ENCODE data around the gene MPPED1. TPM values are rescaled to one million over a fixed set of nuclear protein-coding genes. Genes with fewer than 3 reads are reported as not detected.
A peak's percentile ranks its signal among the peaks of the same experiment; 100 is the strongest.

Gene MPPED1
- total and polyA plus RNA-seq, 10 donors, result 0.02 to 0.13 (median 0.04) TPM; not detected in 6

DNA sequence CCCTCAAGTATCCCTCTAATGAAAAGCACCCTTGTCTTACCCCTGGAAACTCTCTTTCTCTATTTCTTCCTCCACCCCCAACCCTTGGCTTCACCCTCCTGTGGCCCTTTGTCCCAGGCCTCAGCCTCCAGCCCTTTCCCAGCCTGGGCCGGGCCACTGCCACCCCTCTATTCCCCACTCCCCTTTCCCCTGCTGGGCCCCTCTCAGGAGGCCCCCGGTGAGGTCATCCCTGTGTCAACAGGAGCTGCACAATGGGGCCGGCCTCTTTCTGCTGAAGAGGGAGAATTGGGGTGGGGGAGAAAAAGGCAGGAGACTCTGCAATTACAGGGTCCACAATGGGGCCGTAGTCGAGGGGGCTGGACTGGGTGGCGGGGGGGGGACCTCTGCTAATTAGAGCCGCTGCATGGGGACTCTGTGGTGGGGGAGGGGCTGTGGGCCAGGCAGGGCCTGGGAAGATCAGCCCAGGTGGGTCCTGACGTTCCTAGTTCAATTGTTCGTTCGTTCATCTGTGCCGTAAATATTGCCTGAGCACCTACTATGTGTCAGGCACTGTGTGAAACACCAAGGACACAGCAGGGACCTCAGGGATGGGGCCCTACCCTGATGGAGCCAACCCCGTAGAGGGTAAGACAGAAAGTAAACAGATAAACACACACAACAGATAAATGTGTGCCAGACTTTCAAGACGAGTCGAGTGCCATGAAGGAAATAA is 18.5 kb upstream of the MPPED1 start:
- H3K27me3 ChIP-seq (replicated peaks in 1 of 7), result peaks cover 0 to 29% (median under 1%) of the 10 kb centered on the region in 7 donors
- no peak for DNase-seq
- no peaks in the 10 kb centered on the region for H3K36me3 ChIP-seq
- intact Hi-C loops (cut with DNase I; ENCODE audit: low total_unique reads), result loop anchor here (10.0 kb wide), 1 partner anchor 492 kb away; no protein-coding TSS in a partner anchor
- TF ChIP-seq POLR2A (IDR thresholded peaks at IDR 0.05), result no peak
- TF ChIP-seq POLR2AphosphoS5 (IDR thresholded peaks at IDR 0.05), result no peak
- TF ChIP-seq, protein P1, sequence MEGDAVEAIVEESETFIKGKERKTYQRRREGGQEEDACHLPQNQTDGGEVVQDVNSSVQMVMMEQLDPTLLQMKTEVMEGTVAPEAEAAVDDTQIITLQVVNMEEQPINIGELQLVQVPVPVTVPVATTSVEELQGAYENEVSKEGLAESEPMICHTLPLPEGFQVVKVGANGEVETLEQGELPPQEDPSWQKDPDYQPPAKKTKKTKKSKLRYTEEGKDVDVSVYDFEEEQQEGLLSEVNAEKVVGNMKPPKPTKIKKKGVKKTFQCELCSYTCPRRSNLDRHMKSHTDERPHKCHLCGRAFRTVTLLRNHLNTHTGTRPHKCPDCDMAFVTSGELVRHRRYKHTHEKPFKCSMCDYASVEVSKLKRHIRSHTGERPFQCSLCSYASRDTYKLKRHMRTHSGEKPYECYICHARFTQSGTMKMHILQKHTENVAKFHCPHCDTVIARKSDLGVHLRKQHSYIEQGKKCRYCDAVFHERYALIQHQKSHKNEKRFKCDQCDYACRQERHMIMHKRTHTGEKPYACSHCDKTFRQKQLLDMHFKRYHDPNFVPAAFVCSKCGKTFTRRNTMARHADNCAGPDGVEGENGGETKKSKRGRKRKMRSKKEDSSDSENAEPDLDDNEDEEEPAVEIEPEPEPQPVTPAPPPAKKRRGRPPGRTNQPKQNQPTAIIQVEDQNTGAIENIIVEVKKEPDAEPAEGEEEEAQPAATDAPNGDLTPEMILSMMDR (IDR thresholded peaks at IDR 0.05 in 8 of 11, conservative IDR thresholded peaks at IDR 0.05 in 3 of 11), result no peak
- no peaks in the 10 kb centered on the region for H3K9me3 ChIP-seq
- no peak overlapping the region for H3K4me3 ChIP-seq
- 61 to 71% (median 66%) methylated on average over 14 of the region's 14 CpGs for WGBS, 5 donors
- no peak overlapping the region for H3K27ac ChIP-seq
- H3K4me1 ChIP-seq, result peaks cover 0 to 12% (median 4%) of the 10 kb centered on the region in 6 donors

DNA sequence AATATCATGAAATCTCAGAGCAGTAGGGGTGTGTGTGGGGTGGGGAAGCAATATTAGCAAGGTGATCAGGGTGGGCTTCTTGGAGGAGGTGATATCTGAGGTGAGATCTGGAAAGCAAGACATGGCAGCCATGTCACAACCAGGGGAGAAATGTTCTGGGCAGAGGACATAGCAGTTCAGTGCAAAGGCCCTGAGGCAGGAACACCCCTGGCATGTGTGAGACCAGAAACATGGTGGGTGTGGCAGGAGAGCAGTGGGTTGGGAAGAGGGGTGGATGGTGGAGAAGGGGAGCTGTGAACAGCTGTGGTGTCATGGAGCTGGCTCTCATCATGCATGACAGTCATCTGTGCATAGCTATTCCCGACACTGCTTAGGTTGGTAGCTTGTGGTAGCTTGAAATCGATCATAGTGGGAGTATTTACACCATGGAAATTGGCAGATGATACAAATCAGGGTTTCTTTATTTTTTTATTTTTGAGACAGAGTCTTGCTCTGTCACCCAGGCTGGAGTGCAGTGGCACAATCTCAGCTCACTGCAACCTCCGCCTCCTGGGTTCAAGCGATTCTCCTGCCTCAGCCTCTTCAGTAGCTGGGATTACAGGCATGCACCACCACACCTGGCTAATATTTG is 17.9 kb upstream of the MPPED1 start:
- no peaks in the 10 kb centered on the region for H3K9me3 ChIP-seq
- no peak overlapping the region for H3K4me3 ChIP-seq
- intact Hi-C loops (cut with DNase I; ENCODE audit: low total_unique reads), result loop anchor here (10.0 kb wide), 1 partner anchor 491 kb away; no protein-coding TSS in a partner anchor
- no peak overlapping the region for H3K27ac ChIP-seq
- H3K27me3 ChIP-seq (replicated peaks in 1 of 7), result peaks cover 0 to 29% (median 0%) of the 10 kb centered on the region in 7 donors
- 88 to 94% (median 93%) methylated on average over 4 of the region's 4 CpGs for WGBS, 5 donors
- H3K4me1 ChIP-seq, result peaks cover 0 to 7% (median 0%) of the 10 kb centered on the region in 6 donors
- TF ChIP-seq, protein P1 (IDR thresholded peaks at IDR 0.05 in 8 of 11, conservative IDR thresholded peaks at IDR 0.05 in 3 of 11), result no peak
- TF ChIP-seq POLR2A (IDR thresholded peaks at IDR 0.05) (no peak), POLR2AphosphoS5 (IDR thresholded peaks at IDR 0.05) (no peak)
- peak; percentile 16 for DNase-seq
- H3K36me3 ChIP-seq, result no peaks in the 10 kb centered on the region

DNA sequence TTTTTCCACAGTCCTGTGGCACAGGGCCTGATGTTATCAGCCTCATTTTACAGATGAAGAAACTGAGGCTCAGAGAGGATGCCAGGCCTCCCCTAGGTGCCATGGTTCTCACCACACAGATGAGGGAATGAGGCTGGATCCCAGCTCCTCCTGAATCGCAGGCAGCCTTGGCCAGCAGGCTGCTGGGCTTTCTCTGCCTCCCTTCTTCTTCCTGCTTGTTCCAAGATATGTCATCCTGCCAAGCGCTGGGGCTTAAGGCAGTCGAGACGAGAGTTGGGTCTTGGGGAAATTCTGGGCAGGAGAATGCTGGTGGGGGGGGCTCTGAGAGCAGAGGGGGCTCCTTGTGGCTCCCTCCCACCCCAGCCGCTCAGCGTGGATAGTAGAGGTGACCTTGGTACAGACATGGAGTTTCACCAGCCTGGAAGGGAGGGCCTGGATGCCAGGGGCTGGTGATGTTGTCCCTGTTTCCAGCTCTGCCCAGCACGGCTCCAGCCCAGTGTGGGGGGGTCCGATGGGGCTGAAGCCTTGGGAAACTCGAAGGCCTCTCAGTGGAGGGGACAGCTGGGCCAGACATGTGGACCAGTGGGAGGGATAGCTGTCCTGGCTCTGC is 16.6 kb upstream of the MPPED1 start:
- intact Hi-C loops (cut with DNase I; ENCODE audit: low total_unique reads), result loop anchor here (10.0 kb wide), 1 partner anchor 490 kb away; no protein-coding TSS in a partner anchor
- H3K27ac ChIP-seq, result no peak overlapping the region
- WGBS, 5 donors, result 57 to 74% (median 62%) methylated on average over 9 of the region's 9 CpGs
- H3K36me3 ChIP-seq, result no peaks in the 10 kb centered on the region
- H3K4me3 ChIP-seq, result no peak overlapping the region
- DNase-seq, result no peak
- peaks cover 0 to 35% (median 0%) of the 10 kb centered on the region in 7 donors for H3K27me3 ChIP-seq (replicated peaks in 1 of 7)
- peaks cover 0 to 7% (median 0%) of the 10 kb centered on the region in 6 donors for H3K4me1 ChIP-seq
- TF ChIP-seq, protein P1 (IDR thresholded peaks at IDR 0.05 in 8 of 11, conservative IDR thresholded peaks at IDR 0.05 in 3 of 11), result no peak
- TF ChIP-seq POLR2A (IDR thresholded peaks at IDR 0.05), result no peak
- TF ChIP-seq POLR2AphosphoS5 (IDR thresholded peaks at IDR 0.05), result no peak
- no peaks in the 10 kb centered on the region for H3K9me3 ChIP-seq
